HG02588 (cell line): ENCODE results near the gene DAB1.
"Not testable (repeated sequence)": the region's sequence is repeated elsewhere in the genome, so short reads cannot be mapped to it uniquely, and the experiment has no call there.

Source experiments
- ATAC-seq: cut with Tn5 transposase; IDR thresholded peaks from one replicate; pipeline ENCODE4 v1.9.1; 2021; ENCODE audit warnings: mild to moderate bottlenecking, moderate library complexity; ENCODE audit not compliant: unreplicated experiment

The DAB1 gene

GRCh38 chr1:57234459-57234858, 189.4 kb downstream of the DAB1 start:
- no peak for ATAC-seq

DNA sequence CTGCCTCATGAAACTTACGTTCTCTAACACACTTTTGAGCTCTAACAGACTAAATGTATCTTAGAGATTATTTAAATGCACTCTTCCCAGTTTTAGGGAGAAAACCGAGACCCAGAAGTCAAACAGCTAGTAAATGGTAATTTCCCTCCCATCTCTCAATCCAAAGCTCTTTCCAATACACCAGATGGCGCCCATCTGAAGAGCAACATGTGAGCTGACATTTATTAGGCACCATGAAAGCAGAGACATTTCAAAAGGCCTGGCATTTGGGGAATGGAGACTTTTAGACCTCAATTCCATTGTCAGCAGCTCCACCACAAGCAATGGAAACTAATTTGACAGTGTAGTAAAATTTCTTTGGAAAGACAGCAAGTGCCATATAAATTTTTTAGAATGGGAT, 191.4 kb downstream of the DAB1 start:
- ATAC-seq = no peak

DNA sequence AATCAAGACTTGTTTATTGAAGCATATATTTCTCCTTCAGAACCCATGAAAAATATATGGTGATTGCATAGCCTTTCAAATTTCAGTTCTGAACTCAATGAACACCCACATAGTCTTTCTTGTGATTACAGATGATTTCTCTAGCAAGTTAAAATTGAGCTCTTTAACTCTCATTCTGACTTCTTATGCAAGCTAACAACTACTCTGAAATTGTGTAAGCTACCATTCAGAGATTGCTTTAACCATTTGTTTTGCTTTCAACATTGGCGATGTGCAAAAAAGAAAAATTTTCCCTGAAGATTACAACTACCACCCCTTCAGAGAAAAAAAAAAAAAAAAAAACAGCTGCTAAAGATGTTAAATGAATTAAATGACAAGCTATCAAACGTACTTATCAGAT, 193.9 kb downstream of the DAB1 start:
- ATAC-seq = no peak

GRCh38 chr1:57229076-57229475, 194.8 kb downstream of the DAB1 start:
- ATAC-seq = no peak

GRCh38 chr1:57222801-57223200, 201.1 kb downstream of the DAB1 start:
- no peak for ATAC-seq

DNA sequence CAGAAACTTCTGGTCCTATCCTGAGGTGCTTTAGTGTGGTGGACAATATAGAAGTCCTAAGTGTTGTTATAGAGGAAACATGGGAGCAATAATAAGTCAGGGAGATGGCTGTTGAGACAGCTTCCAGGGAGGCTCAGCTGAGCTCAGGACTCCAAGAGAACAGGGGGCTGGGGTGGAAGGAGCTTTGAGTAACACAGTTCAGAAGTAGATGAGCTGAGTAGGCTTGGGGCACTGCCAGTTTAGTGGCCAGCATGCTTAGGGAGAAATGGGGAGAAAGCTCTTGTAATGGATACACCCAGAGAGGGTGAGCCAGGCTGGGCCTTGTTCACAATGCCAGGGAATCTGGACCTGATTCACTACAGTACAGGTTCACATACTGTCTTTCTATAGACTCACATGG, 201.6 kb downstream of the DAB1 start:
- no peak for ATAC-seq

- not testable (repeated sequence) for ATAC-seq
Observed at GRCh38 chr1:57220905-57221304, 203.0 kb downstream of the DAB1 start.

GRCh38 chr1:57218487-57219079, 205.3 kb downstream of the DAB1 start:
- ATAC-seq = no peak

DNA sequence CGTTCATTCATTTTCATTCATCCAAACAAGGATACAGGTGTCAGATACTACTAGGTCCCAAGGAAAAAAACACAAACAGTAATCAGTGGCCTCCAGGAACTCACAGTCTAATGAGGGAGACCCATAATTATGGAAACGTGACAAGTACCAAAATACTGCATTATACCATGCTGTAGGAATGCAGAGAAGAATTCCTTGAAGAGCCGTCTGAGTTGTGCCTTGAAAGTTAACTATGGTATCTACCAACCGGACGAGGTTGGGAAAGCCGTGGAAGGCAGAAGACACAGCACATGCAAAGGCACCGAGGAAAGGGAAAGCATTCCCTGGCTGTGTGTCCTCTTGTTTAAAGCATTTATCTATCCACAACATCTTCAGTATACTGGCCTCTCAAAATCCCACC, 206.0 kb downstream of the DAB1 start:
- ATAC-seq = no peak

- ATAC-seq = no peak
Observed at GRCh38 chr1:57214951-57215575, 208.8 kb downstream of the DAB1 start.

DNA sequence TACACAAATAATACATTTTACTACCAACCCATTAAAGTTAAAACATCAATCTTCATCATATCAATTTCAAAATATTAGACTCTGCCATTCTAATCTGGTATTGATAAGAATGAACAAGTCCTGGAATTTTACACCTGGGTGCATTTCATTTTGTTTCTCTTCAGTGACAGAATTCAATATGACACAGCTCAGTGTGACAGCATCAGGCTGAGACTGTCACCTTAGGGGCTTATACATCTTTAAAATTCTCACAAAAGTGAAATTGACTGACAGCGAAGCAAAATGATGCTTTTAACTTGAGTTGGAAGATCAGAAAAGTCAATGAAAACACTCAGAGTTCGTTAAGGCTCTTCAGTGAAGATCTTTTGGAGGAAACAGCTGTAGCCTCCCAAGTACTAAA, 213.0 kb downstream of the DAB1 start:
- ATAC-seq = no peak

- ATAC-seq = no peak
Observed at GRCh38 chr1:57209495-57209894, 214.4 kb downstream of the DAB1 start.

GRCh38 chr1:57208741-57209302, 215.0 kb downstream of the DAB1 start:
- ATAC-seq = no peak

DNA sequence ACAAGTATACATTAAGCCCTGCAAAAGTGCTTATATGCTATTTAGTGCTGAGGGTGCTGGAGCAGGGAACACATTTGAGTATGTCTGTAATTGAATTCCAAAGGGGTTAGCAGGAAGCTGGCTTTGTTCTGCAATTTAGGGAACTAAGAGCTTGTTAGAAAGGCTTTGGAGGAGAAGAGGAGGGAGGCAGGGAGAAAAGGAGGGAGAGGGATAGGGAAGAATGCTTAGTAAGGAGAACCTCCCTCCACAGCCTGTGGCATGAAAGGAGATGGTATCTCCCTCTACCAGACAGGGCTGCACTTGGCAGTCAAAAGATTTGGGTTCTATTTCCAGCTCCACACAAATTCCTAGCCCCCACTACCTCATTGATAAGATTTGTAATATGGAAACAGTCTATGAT, 217.8 kb downstream of the DAB1 start:
- ATAC-seq = no peak

- ATAC-seq = no peak
Observed at GRCh38 chr1:57204942-57205787, 218.7 kb downstream of the DAB1 start.

GRCh38 chr1:57204091-57204490, 219.8 kb downstream of the DAB1 start:
- ATAC-seq = no peak

- ATAC-seq = no peak
Observed at GRCh38 chr1:57202241-57202640, 221.6 kb downstream of the DAB1 start.

DNA sequence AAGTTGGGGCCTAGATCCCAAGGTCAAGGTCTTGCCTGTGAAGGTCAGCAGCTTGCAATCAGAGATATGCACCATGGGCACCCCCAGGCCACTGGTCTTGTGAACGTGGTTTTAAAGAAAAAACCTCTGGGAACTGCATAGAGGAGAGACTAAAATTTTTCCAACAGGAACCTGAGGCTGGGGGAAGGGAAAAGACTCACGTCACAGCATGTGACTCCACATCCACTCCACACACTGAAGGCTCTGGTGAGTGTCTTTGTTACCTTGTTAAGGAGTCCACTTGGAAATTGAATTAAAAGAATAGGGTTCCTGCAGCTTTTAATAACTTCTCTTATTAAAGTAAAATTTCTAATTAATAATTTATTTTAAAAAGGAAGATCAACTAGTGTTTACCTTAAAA, 224.9 kb downstream of the DAB1 start:
- ATAC-seq = no peak

GRCh38 chr1:57195436-57195941, 228.4 kb downstream of the DAB1 start:
- ATAC-seq = no peak

GRCh38 chr1:57192222-57192621, 231.6 kb downstream of the DAB1 start:
- no peak for ATAC-seq

GRCh38 chr1:57190898-57191297, 233.0 kb downstream of the DAB1 start:
- no peak for ATAC-seq

DNA sequence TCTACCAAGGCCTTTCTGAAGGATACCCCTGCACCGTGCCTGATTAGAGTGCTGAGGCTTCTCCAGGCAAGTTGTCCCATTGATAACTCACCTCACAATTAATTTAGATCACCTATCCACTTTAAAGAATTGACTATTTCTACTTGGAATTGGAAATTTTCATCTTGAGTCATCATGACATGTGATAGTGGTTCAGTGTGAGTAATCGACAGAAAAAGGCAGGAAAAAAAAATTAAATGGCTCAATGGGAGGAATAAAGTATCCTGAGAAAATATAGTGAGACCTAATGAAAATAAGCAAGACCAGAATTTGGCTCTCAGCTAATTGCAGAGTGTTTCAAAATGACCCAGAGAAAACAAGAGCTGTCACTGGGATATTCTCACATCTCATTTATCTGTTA, 235.7 kb downstream of the DAB1 start:
- ATAC-seq = no peak
